ENCODE data around the gene COL5A1.

DNA sequence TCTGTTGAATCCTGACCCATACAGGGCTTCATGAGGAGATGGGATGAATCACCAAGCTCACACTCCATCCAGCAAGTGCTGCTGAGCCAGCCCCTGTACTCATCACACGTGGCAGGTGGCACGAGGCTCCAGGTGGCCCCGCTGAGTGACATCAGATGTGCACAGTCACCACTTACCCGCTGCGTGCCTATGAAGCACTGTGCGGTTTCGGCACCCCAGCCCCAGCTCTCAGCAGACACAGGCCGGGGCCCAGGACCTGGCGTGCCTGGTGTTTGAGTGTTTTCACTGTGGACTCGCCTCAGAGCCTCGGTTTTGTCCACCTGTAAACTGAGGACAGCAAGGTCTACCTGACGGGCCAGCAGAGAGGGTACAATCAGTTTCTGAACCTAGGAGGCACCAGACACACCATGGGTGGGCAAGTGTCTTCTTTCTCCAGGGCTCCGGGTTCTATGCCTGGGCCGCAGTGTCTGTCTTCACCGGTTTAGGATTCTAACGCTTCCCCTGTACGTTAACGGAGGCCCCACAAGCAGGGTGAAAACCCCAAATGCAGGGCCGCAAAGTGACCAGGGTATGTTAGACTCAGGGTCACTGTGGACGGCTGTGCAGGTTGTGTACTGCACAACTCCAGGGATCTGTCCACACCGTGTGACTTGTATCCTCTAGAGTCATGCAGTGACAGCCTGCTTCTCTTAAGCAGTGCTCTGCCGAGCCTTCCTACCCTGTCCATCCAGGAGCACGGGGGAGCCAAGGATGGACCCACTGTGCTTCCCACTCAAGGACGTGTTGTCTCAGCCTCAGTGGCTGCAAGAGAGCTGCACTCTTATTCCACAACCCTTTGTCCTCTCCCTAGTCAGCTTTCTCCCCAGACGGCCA is 44.3 kb upstream of the COL5A1 start:
- TF ChIP-seq POLR2A (IDR thresholded peaks at IDR 0.05): no peak
- TF ChIP-seq, protein P1, sequence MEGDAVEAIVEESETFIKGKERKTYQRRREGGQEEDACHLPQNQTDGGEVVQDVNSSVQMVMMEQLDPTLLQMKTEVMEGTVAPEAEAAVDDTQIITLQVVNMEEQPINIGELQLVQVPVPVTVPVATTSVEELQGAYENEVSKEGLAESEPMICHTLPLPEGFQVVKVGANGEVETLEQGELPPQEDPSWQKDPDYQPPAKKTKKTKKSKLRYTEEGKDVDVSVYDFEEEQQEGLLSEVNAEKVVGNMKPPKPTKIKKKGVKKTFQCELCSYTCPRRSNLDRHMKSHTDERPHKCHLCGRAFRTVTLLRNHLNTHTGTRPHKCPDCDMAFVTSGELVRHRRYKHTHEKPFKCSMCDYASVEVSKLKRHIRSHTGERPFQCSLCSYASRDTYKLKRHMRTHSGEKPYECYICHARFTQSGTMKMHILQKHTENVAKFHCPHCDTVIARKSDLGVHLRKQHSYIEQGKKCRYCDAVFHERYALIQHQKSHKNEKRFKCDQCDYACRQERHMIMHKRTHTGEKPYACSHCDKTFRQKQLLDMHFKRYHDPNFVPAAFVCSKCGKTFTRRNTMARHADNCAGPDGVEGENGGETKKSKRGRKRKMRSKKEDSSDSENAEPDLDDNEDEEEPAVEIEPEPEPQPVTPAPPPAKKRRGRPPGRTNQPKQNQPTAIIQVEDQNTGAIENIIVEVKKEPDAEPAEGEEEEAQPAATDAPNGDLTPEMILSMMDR (IDR thresholded peaks at IDR 0.05): no peak
